Type B pancreatic cell (in vitro differentiated cells): ENCODE measurements around the gene SCAPER. TPM values are rescaled to one million over a fixed set of nuclear protein-coding genes. Genes with fewer than 3 reads are reported as not detected.
"Not testable (repeated sequence)": the region's sequence is repeated elsewhere in the genome, so short reads cannot be mapped to it uniquely, and the experiment has no call there.

Source experiments
- DNase-seq: peaks from one replicate; pipeline ENCODE4 v3.0.0; 2021; ENCODE audit warnings: mixed read lengths; ENCODE audit not compliant: unreplicated experiment; ENCODE audit errors: extremely low spot score
- H3K27ac Mint-ChIP-seq: 2 replicates; pipeline ENCODE4 v1.8.0; 2021; ENCODE audit warnings: mild to moderate bottlenecking, mixed read lengths
- H3K27me3 Mint-ChIP-seq: 2 replicates; pipeline ENCODE4 v1.8.0; 2021; ENCODE audit warnings: mixed read lengths
- H3K36me3 Mint-ChIP-seq: 2 replicates; pipeline ENCODE4 v1.8.0; 2021; ENCODE audit warnings: mixed read lengths
- H3K4me1 Mint-ChIP-seq: one replicate; pipeline ENCODE4 v1.8.0; 2021; ENCODE audit warnings: mixed read lengths; ENCODE audit not compliant: unreplicated experiment
- H3K4me3 Mint-ChIP-seq: 2 replicates; pipeline ENCODE4 v1.8.0; 2021; ENCODE audit warnings: mild to moderate bottlenecking, mixed read lengths
- H3K9me3 Mint-ChIP-seq: 2 replicates; pipeline ENCODE4 v1.8.0; 2021; ENCODE audit warnings: mixed read lengths
- CTCF ChIP-seq: fragments of 200-600 bp; sonication (generic); conservative IDR thresholded peaks from 2 replicates; pipeline ENCODE4 v1.5.0; 2021; ENCODE audit warnings: antibody characterized with exemption, mild to moderate bottlenecking
- total RNA-seq: library from RNA; stranded (reverse); gene quantifications from 2 replicates; pipeline ENCODE4 v1.2.1, GENCODE V29; 2021; ENCODE audit warnings: low replicate concordance

SCAPER gene
- total RNA-seq, 1 donor from 2014 or later = 26.6 TPM

DNA sequence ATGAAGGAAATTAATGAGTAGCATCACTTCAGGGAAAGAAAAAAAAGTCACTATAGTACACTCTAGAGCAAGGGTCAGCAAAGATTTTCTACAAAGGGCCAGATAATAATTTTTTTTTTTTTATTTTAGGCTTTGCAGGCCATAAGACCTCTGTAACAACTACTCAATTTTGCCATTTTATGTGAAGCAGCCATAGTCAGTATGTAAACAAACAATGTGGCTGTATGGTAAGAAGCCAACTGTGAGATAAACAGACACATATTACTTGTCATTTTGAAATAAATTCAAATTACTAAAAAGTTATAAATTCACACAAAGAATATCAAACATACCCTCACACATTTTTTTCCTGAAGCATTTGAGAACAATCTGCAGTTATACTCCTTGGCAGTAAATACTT lies 40.6 kb downstream of the SCAPER start:
- H3K27ac Mint-ChIP-seq = no peak overlapping the region
- TF ChIP-seq CTCF = no peak
- no peaks in the 10 kb centered on the region for H3K27me3 Mint-ChIP-seq

GRCh38 chr15:76863693-76864092 lies 41.4 kb downstream of the SCAPER start:
- Mint-ChIP-seq H3K9me3 (no peaks in the 10 kb centered on the region), H3K27me3 (no peaks in the 10 kb centered on the region), H3K27ac (no peak overlapping the region), H3K4me3 (no peak overlapping the region), H3K4me1 (peaks cover 12% of the 10 kb centered on the region), H3K36me3 (no peaks in the 10 kb centered on the region)
- DNase-seq = no peak
- TF ChIP-seq CTCF = no peak

More for the DNA sequence above, 40.6 kb downstream of the SCAPER start:
- no peak for DNase-seq
- Mint-ChIP-seq H3K9me3 (no peaks in the 10 kb centered on the region), H3K4me3 (no peak overlapping the region), H3K4me1 (peaks cover 12% of the 10 kb centered on the region), H3K36me3 (no peaks in the 10 kb centered on the region)

- no peak for DNase-seq
- Mint-ChIP-seq H3K4me1 (peaks cover 12% of the 10 kb centered on the region), H3K27me3 (no peaks in the 10 kb centered on the region), H3K4me3 (no peak overlapping the region), H3K36me3 (no peaks in the 10 kb centered on the region), H3K27ac (no peak overlapping the region), H3K9me3 (no peaks in the 10 kb centered on the region)
- no peak for TF ChIP-seq CTCF
These were observed 42.0 kb downstream of the SCAPER start for GRCh38 chr15:76863123-76863522.

- DNase-seq = no peak
- Mint-ChIP-seq H3K27ac (no peak overlapping the region), H3K36me3 (no peaks in the 10 kb centered on the region), H3K4me1 (peaks cover 12% of the 10 kb centered on the region), H3K4me3 (no peak overlapping the region), H3K9me3 (no peaks in the 10 kb centered on the region), H3K27me3 (no peaks in the 10 kb centered on the region)
- no peak for TF ChIP-seq CTCF
These were observed 43.2 kb downstream of the SCAPER start for GRCh38 chr15:76861815-76862397.

- Mint-ChIP-seq H3K27me3 (no peaks in the 10 kb centered on the region), H3K4me3 (no peak overlapping the region), H3K9me3 (peaks cover 2% of the 10 kb centered on the region)
These were observed 44.9 kb downstream of the SCAPER start for GRCh38 chr15:76860201-76860600.

GRCh38 chr15:76850367-76850766 lies 54.8 kb downstream of the SCAPER start:
- not testable (repeated sequence) for H3K4me3 Mint-ChIP-seq, H3K27ac Mint-ChIP-seq

More at GRCh38 chr15:76860201-76860600, 44.9 kb downstream of the SCAPER start:
- DNase-seq = no peak
- Mint-ChIP-seq H3K27ac (no peak overlapping the region), H3K36me3 (peaks cover 10% of the 10 kb centered on the region), H3K4me1 (peaks cover 7% of the 10 kb centered on the region)
- no peak for TF ChIP-seq CTCF

More at GRCh38 chr15:76850367-76850766, 54.8 kb downstream of the SCAPER start:
- H3K4me1 Mint-ChIP-seq, H3K9me3 Mint-ChIP-seq, H3K27me3 Mint-ChIP-seq, DNase-seq: not testable (repeated sequence)
- peaks cover 62% of the 10 kb centered on the region for H3K36me3 Mint-ChIP-seq
